T-helper 17 cell (primary cell): ENCODE results near the gene ADAM21. TPM values are rescaled to one million over a fixed set of nuclear protein-coding genes. Genes with fewer than 3 reads are reported as not detected.
"Not testable (repeated sequence)": the region's sequence is repeated elsewhere in the genome, so short reads cannot be mapped to it uniquely, and the experiment has no call there.

Source experiments
- ATAC-seq: fragments of 150-1000 bp; cut with Tn5 transposase; 2 replicates; pipeline ENCODE4 v1.10.0; 2021; ENCODE audit warnings: mild to moderate bottlenecking, moderate library complexity
- DNase-seq, 3 donors: peaks; one replicate each; pipeline versions ENCODE4 v3.0.0 to v3.0.0-alpha.2; 2020 to 2021
- H3K9me3 ChIP-seq: one replicate; pipeline ENCODE4 v1.7.0; 2013; ENCODE audit warnings: low read length, mild to moderate bottlenecking; ENCODE audit not compliant: control insufficient read depth, poor library complexity, severe bottlenecking
- H3K27ac Mint-ChIP-seq: one replicate; pipeline ENCODE4 v1.8.0; 2022; ENCODE audit warnings: mild to moderate bottlenecking, moderate library complexity, mixed read lengths
- H3K27me3 Mint-ChIP-seq: one replicate; pipeline ENCODE4 v1.8.0; 2022; ENCODE audit warnings: mixed read lengths
- H3K36me3 Mint-ChIP-seq: one replicate; pipeline ENCODE4 v1.8.0; 2022; ENCODE audit warnings: low read depth, mixed read lengths
- H3K4me1 Mint-ChIP-seq: one replicate; pipeline ENCODE4 v1.8.0; 2022; ENCODE audit warnings: mild to moderate bottlenecking, mixed read lengths
- H3K4me3 Mint-ChIP-seq: one replicate; pipeline ENCODE4 v1.8.0; 2022; ENCODE audit warnings: mild to moderate bottlenecking, moderate library complexity, mixed read lengths
- total RNA-seq, 4 donors: library from RNA in 2 of 4; stranded (reverse) in 2 of 4; gene quantifications; one replicate each; pipeline ENCODE4 v1.2.3 and lab custom pipeline; 2022 to 2026

ADAM21 gene
- not detected for total RNA-seq
- 0.08 to 0.12 reads per million in 2 donors for total RNA-seq (lab: John Stamatoyannopoulos, UW)

- peak within 1 kb of the TSS; percentile 58 for H3K4me3 Mint-ChIP-seq
- H3K9me3 ChIP-seq: no peaks in the 10 kb centered on the region
- H3K4me1 Mint-ChIP-seq: no peaks in the 10 kb centered on the region
- H3K27me3 Mint-ChIP-seq: no peaks in the 10 kb centered on the region
- DNase-seq: no peak
- H3K36me3 Mint-ChIP-seq: no peaks in the 10 kb centered on the region
- ATAC-seq: no peak
- no peak within 1 kb of the TSS for H3K27ac Mint-ChIP-seq
Measured at GRCh38 chr14:70451874-70452273, at the start of gene ADAM21. Gene ADAM21, plus strand, starts transcription at chr14:70452174. Its CDS starts 5,326 bp downstream, at chr14:70457500.

DNA sequence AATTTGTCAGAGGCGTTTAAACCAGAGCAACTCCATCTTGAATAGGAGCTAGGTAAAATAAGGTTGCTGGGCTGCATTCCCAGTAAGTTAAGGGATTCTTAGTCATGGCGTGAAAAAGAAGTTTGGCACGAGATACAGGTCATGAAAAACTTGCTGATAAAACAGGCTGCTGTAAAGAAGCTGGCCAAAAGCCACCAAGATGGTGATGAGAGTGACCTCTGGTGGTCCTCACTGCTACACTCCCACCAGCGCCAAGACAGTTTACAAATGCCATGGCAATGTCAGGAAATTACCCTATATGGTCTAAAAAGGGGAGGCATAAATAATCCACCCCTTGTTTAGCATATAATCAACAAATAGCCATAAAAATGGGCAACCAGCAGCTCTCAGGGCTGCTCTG, 48.6 kb upstream of the ADAM21 start:
- H3K27ac Mint-ChIP-seq, ATAC-seq: not testable (repeated sequence)

GRCh38 chr14:70406216-70406615, 45.8 kb upstream of the ADAM21 start:
- not testable (repeated sequence) for H3K27me3 Mint-ChIP-seq, H3K4me3 Mint-ChIP-seq, H3K27ac Mint-ChIP-seq, ATAC-seq, H3K9me3 ChIP-seq, DNase-seq, H3K36me3 Mint-ChIP-seq
- H3K4me1 Mint-ChIP-seq: peaks cover 35% of the 10 kb centered on the region

More for the DNA sequence above, 48.6 kb upstream of the ADAM21 start:
- H3K4me3 Mint-ChIP-seq, H3K9me3 ChIP-seq, H3K36me3 Mint-ChIP-seq, H3K27me3 Mint-ChIP-seq, DNase-seq: not testable (repeated sequence)
- H3K4me1 Mint-ChIP-seq: peaks cover 22% of the 10 kb centered on the region

GRCh38 chr14:70407621-70408020, 44.4 kb upstream of the ADAM21 start:
- no peak for ATAC-seq
- H3K4me1 Mint-ChIP-seq: peaks cover 39% of the 10 kb centered on the region
- H3K36me3 Mint-ChIP-seq: peaks cover 13% of the 10 kb centered on the region
- H3K27me3 Mint-ChIP-seq: no peaks in the 10 kb centered on the region
- DNase-seq: no peak
- H3K4me3 Mint-ChIP-seq: no peak overlapping the region
- no peaks in the 10 kb centered on the region for H3K9me3 ChIP-seq
- no peak overlapping the region for H3K27ac Mint-ChIP-seq

- peak overlapping the region; percentile 98 for H3K4me3 Mint-ChIP-seq
- H3K27me3 Mint-ChIP-seq: peaks cover 7% of the 10 kb centered on the region
- H3K36me3 Mint-ChIP-seq: peaks cover 4% of the 10 kb centered on the region
- H3K4me1 Mint-ChIP-seq: peaks cover 31% of the 10 kb centered on the region
- ATAC-seq (no peak), DNase-seq (no peak)
- no peaks in the 10 kb centered on the region for H3K9me3 ChIP-seq
- peak overlapping the region; percentile 96 for H3K27ac Mint-ChIP-seq
Measured at GRCh38 chr14:70415788-70416187, 36.2 kb upstream of the ADAM21 start.

- peak; percentile 45 for ATAC-seq
- no peak for DNase-seq
- Mint-ChIP-seq H3K4me3 (peak overlapping the region; percentile 98), H3K4me1 (peaks cover 26% of the 10 kb centered on the region), H3K36me3 (peaks cover 4% of the 10 kb centered on the region), H3K27ac (peak overlapping the region; percentile 96), H3K27me3 (peaks cover 12% of the 10 kb centered on the region)
- no peaks in the 10 kb centered on the region for H3K9me3 ChIP-seq
Measured at GRCh38 chr14:70416338-70416724, 35.6 kb upstream of the ADAM21 start.

GRCh38 chr14:70416725-70417349, 35.1 kb upstream of the ADAM21 start, which contains the start of gene SYNJ2BP:
Gene SYNJ2BP, minus strand, starts transcription at chr14:70417090. Its CDS starts 127 bp downstream, at chr14:70416963.
- Mint-ChIP-seq H3K27me3 (peaks cover 17% of the 10 kb centered on the region), H3K36me3 (no peaks in the 10 kb centered on the region), H3K4me1 (peaks cover 22% of the 10 kb centered on the region), H3K27ac (peak within 1 kb of the TSS; percentile 96), H3K4me3 (peak within 1 kb of the TSS; percentile 98)
- ATAC-seq (peak; percentile 90), DNase-seq (peak; percentile 24 to 29 (median 24))
- H3K9me3 ChIP-seq: no peaks in the 10 kb centered on the region

DNA sequence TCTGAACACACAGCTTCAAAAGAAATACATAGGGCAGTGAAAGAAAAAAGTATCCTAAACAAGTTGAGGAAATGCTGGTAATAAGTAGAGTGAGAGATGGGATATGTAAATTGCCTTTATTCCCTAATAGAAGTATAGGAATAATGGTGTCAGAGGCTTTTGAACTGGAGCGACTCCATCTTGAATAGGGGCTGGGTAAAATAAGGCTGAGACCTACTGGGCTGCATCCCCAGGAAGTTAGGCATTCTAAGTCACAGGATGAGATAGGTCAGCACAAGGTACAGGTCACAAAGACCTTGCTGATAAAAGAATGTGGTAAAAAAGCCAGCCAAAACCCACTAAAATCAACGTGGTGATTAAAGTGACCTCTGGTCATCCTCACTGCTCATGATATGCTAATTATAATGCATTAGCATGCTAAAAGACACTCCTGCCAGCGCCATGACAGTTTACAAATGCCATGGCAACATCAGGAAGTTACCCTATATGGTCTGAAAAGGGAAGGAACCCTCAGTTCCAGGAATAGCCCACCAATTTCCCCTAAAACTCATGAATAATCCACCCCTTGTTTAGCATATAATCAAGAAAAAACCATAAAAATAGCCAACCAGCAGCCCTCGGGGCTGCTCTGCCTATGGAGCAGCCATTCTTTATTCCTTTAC, 32.6 kb upstream of the ADAM21 start:
- peak overlapping the region; percentile 19 for H3K4me3 Mint-ChIP-seq
- peaks cover 21% of the 10 kb centered on the region for H3K27me3 Mint-ChIP-seq
- H3K27ac Mint-ChIP-seq: not testable (repeated sequence)

GRCh38 chr14:70422538-70422937, 29.4 kb upstream of the ADAM21 start:
- H3K36me3 Mint-ChIP-seq: no peaks in the 10 kb centered on the region
- H3K4me3 Mint-ChIP-seq: no peak overlapping the region
- H3K9me3 ChIP-seq: no peaks in the 10 kb centered on the region
- H3K4me1 Mint-ChIP-seq: no peaks in the 10 kb centered on the region
- no peak overlapping the region for H3K27ac Mint-ChIP-seq
- ATAC-seq: no peak
- H3K27me3 Mint-ChIP-seq: peaks cover 21% of the 10 kb centered on the region
- DNase-seq: no peak

More for the DNA sequence above, 32.6 kb upstream of the ADAM21 start:
- not testable (repeated sequence) for H3K9me3 ChIP-seq, ATAC-seq, DNase-seq, H3K36me3 Mint-ChIP-seq
- peaks cover 13% of the 10 kb centered on the region for H3K4me1 Mint-ChIP-seq

DNA sequence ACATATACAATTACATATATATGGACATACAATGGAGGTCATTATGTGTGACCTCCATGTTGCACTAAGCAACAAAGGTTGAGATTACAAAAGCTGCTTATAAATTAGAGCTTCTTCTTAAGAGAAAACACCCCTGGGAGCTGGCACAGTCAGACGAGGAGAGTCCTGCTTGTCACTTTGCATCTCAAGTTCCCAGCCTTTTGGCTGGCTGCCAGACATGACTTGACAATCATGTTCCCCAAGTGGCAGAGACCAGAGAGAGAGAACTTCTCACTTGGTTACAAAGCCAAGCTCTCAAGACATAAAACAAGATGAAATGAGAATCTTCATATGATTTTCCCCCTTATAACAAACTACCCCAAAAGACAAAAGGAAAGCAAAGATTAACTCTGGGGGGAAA, 26.6 kb upstream of the ADAM21 start:
- Mint-ChIP-seq H3K4me3 (no peak overlapping the region), H3K27ac (no peak overlapping the region), H3K27me3 (peaks cover 15% of the 10 kb centered on the region), H3K36me3 (no peaks in the 10 kb centered on the region), H3K4me1 (no peaks in the 10 kb centered on the region)
- ATAC-seq (no peak), DNase-seq (no peak)
- H3K9me3 ChIP-seq: no peaks in the 10 kb centered on the region

- not testable (repeated sequence) for H3K27me3 Mint-ChIP-seq, H3K9me3 ChIP-seq, H3K4me1 Mint-ChIP-seq, H3K36me3 Mint-ChIP-seq, H3K4me3 Mint-ChIP-seq, H3K27ac Mint-ChIP-seq, DNase-seq, ATAC-seq
Measured at GRCh38 chr14:70426555-70426954, 25.4 kb upstream of the ADAM21 start.

DNA sequence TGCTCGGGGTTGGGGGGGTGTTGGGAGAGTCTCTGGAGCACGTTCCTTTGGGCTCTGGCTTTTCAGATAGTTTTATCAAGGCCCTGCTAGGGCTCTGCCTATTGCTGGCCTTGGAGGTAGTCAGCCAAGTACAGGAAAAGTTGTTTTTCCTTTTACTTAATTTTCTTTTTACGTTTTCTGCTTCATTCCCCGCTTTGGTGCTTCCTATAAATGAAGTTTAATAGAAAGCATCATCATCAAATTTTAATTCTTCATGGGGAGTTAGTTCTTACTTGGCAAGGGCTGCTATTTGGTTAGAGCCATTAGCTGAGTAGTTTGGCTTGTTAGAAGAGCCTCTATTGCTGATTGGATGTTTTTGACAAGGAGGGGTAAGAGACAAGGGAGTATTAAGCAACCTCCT, 15.1 kb upstream of the ADAM21 start:
- no peak overlapping the region for H3K27ac Mint-ChIP-seq
- ATAC-seq (no peak), DNase-seq (no peak)
- no peaks in the 10 kb centered on the region for H3K4me1 Mint-ChIP-seq
- H3K9me3 ChIP-seq: peaks cover 3% of the 10 kb centered on the region
- H3K4me3 Mint-ChIP-seq: no peak overlapping the region
- H3K27me3 Mint-ChIP-seq: no peaks in the 10 kb centered on the region
- no peaks in the 10 kb centered on the region for H3K36me3 Mint-ChIP-seq

DNA sequence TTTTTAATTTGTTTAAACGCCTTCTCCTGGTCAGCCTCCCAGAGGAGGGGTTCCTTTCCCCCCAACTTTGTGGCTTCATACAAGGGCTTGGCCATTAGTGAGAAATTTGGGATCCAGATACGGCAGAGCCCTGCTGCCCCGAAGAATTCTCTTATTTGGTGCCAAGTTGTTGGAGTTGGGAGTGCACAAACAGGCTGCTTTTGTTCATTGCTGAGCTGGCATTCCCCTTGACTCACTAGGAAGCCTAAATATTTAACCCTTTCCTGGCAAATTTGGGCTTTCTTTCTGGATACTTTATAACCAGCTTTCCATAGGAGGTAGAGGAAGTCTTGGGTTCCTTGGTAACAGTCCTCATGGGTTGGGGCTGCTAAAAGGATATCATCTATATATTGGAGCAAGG, 10.3 kb upstream of the ADAM21 start:
- peaks cover 5% of the 10 kb centered on the region for H3K9me3 ChIP-seq
- DNase-seq: no peak
- Mint-ChIP-seq H3K4me1 (no peaks in the 10 kb centered on the region), H3K4me3 (no peak overlapping the region), H3K27me3 (no peaks in the 10 kb centered on the region), H3K27ac (no peak overlapping the region), H3K36me3 (no peaks in the 10 kb centered on the region)
- no peak for ATAC-seq

GRCh38 chr14:70442750-70443149, 9.2 kb upstream of the ADAM21 start:
- peaks cover 5% of the 10 kb centered on the region for H3K9me3 ChIP-seq
- Mint-ChIP-seq H3K27ac (no peak overlapping the region), H3K27me3 (no peaks in the 10 kb centered on the region), H3K4me1 (no peaks in the 10 kb centered on the region), H3K4me3 (no peak overlapping the region), H3K36me3 (no peaks in the 10 kb centered on the region)
- ATAC-seq (no peak), DNase-seq (no peak)
